ENCODE results near the gene TUBB2B.

DNA sequence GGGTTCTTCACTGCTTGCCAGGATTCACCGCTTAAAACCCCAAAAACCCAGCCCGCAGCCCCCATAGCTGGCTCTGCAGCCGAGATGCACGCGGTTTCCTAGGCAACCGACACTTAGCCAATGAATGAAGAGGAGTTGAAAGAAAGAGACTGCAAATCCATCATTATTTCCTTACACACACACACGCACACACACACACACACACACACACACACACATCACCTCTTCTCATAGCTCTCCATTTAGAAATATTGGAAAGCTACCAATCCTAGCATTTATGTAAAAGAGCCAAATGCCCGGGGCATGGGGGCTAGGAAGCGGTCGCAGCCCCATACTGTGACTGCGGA, 3.4 kb upstream of the TUBB2B start:
- TF ChIP-seq, protein P1, sequence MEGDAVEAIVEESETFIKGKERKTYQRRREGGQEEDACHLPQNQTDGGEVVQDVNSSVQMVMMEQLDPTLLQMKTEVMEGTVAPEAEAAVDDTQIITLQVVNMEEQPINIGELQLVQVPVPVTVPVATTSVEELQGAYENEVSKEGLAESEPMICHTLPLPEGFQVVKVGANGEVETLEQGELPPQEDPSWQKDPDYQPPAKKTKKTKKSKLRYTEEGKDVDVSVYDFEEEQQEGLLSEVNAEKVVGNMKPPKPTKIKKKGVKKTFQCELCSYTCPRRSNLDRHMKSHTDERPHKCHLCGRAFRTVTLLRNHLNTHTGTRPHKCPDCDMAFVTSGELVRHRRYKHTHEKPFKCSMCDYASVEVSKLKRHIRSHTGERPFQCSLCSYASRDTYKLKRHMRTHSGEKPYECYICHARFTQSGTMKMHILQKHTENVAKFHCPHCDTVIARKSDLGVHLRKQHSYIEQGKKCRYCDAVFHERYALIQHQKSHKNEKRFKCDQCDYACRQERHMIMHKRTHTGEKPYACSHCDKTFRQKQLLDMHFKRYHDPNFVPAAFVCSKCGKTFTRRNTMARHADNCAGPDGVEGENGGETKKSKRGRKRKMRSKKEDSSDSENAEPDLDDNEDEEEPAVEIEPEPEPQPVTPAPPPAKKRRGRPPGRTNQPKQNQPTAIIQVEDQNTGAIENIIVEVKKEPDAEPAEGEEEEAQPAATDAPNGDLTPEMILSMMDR (IDR thresholded peaks at IDR 0.05; ENCODE audit: low read depth, low read length, missing input control): no peak
- no peak for TF ChIP-seq RXRA (IDR thresholded peaks at IDR 0.05)
- no peak for TF ChIP-seq GABPA (IDR thresholded peaks at IDR 0.05 in 1 of 2, conservative IDR thresholded peaks at IDR 0.05 in 1 of 2)
- no peak for TF ChIP-seq EGR1 (IDR thresholded peaks at IDR 0.05; ENCODE audit: low read depth in 2 of 2)
- TF ChIP-seq, protein P2, sequence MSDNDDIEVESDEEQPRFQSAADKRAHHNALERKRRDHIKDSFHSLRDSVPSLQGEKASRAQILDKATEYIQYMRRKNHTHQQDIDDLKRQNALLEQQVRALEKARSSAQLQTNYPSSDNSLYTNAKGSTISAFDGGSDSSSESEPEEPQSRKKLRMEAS (IDR thresholded peaks at IDR 0.05): no peak
- TF ChIP-seq JUND (IDR thresholded peaks at IDR 0.05): no peak
